Measurements from ENCODE around the gene SLC26A1.

Gene SLC26A1

GRCh38 chr4:962231-963208 lies 30.7 kb downstream of the SLC26A1 start:
- Histone ChIP-seq H3K4me1 (ENCODE audit: control insufficient read depth in 1 of 2, insufficient read depth in 2 of 2, low read length in 2 of 2) (no peaks in the 10 kb centered on the region), H3K27ac (ENCODE audit: low read depth, low read length) (no peak overlapping the region), H3K4me3 (ENCODE audit: low read depth in 1 of 2, low read length in 2 of 2) (no peak overlapping the region), H3K36me3 (ENCODE audit: control insufficient read depth in 1 of 2, insufficient read depth in 2 of 2, low read length in 2 of 2) (peaks cover 5 to 90% of the 10 kb centered on the region in 2 donors), H3K9me3 (ENCODE audit: control insufficient read depth in 1 of 2, low read length in 2 of 2) (no peaks in the 10 kb centered on the region), H3K9ac (ENCODE audit: low read depth in 1 of 2, low read length in 2 of 2) (no peak overlapping the region), H3K27me3 (ENCODE audit: control insufficient read depth in 1 of 2, insufficient read depth in 2 of 2, low read length in 2 of 2) (no peaks in the 10 kb centered on the region)

- Histone ChIP-seq H3K27me3 (ENCODE audit: control insufficient read depth in 1 of 2, insufficient read depth in 2 of 2, low read length in 2 of 2) (no peaks in the 10 kb centered on the region), H3K9me3 (ENCODE audit: control insufficient read depth in 1 of 2, low read length in 2 of 2) (no peaks in the 10 kb centered on the region), H3K36me3 (ENCODE audit: control insufficient read depth in 1 of 2, insufficient read depth in 2 of 2, low read length in 2 of 2) (peaks cover 5 to 88% of the 10 kb centered on the region in 2 donors), H3K27ac (ENCODE audit: low read depth, low read length) (no peak overlapping the region), H3K9ac (ENCODE audit: low read depth in 1 of 2, low read length in 2 of 2) (no peak overlapping the region), H3K4me1 (ENCODE audit: control insufficient read depth in 1 of 2, insufficient read depth in 2 of 2, low read length in 2 of 2) (no peaks in the 10 kb centered on the region), H3K4me3 (ENCODE audit: low read depth in 1 of 2, low read length in 2 of 2) (no peak overlapping the region)
These were observed 31.6 kb downstream of the SLC26A1 start for GRCh38 chr4:961351-962230.

GRCh38 chr4:960636-961350 lies 32.4 kb downstream of the SLC26A1 start:
- Histone ChIP-seq H3K9me3 (ENCODE audit: control insufficient read depth in 1 of 2, low read length in 2 of 2) (no peaks in the 10 kb centered on the region), H3K4me1 (ENCODE audit: control insufficient read depth in 1 of 2, insufficient read depth in 2 of 2, low read length in 2 of 2) (no peaks in the 10 kb centered on the region), H3K9ac (ENCODE audit: low read depth in 1 of 2, low read length in 2 of 2) (no peak overlapping the region), H3K27me3 (ENCODE audit: control insufficient read depth in 1 of 2, insufficient read depth in 2 of 2, low read length in 2 of 2) (no peaks in the 10 kb centered on the region), H3K36me3 (ENCODE audit: control insufficient read depth in 1 of 2, insufficient read depth in 2 of 2, low read length in 2 of 2) (peaks cover 5 to 80% of the 10 kb centered on the region in 2 donors), H3K27ac (ENCODE audit: low read depth, low read length) (no peak overlapping the region), H3K4me3 (ENCODE audit: low read depth in 1 of 2, low read length in 2 of 2) (no peak overlapping the region)

- H3K4me3 ChIP-seq (ENCODE audit: low read depth in 1 of 2, low read length in 2 of 2), result no peak overlapping the region
- H3K27ac ChIP-seq (ENCODE audit: low read depth, low read length), result no peak overlapping the region
- no peaks in the 10 kb centered on the region for H3K27me3 ChIP-seq (ENCODE audit: control insufficient read depth in 1 of 2, insufficient read depth in 2 of 2, low read length in 2 of 2)
- H3K9me3 ChIP-seq (ENCODE audit: control insufficient read depth in 1 of 2, low read length in 2 of 2), result no peaks in the 10 kb centered on the region
- H3K4me1 ChIP-seq (ENCODE audit: control insufficient read depth in 1 of 2, insufficient read depth in 2 of 2, low read length in 2 of 2), result no peaks in the 10 kb centered on the region
- H3K36me3 ChIP-seq (ENCODE audit: control insufficient read depth in 1 of 2, insufficient read depth in 2 of 2, low read length in 2 of 2), result peaks cover 5 to 74% of the 10 kb centered on the region in 2 donors
- H3K9ac ChIP-seq (ENCODE audit: low read depth in 1 of 2, low read length in 2 of 2), result no peak overlapping the region
These were observed 33.0 kb downstream of the SLC26A1 start for GRCh38 chr4:960140-960635.

DNA sequence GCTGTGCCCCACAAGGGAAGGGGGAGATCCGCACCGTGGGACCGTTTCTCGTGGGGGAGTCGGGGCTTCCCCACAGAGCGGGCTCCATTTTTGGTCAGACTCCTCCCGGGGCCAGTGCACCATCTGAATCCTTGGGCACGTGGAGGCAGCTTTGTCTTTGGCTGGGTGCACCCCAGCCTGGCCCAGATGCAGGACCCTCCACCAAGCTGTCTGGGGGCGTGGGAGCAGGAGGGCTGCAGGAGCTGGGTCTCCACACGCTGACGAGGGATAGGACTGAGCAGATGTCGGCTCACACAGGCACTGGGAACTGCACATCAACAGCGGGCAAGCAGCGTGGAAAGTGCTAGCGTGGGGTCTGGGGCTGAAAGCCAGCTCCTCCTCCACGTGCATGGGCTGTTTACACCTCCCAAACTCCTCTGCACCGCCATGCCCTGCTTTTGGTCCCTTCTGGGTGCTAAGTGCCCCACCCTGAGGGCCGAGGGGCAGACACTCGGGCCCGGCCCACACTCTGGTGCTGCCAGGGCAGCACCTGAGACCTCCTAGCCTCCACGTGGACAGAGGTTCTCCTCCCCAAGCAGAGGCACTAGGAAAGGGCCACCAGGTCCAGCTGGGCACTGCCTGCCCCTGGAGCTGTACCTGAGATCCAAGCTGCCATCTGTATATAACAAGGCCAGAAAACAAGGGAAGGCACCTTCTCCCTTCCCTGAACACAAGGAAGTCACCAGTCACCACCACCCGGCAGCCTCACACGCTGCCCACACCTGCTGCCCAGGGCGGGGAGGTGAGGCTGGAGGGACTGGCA lies 33.7 kb downstream of the SLC26A1 start:
- peaks cover 2 to 70% of the 10 kb centered on the region in 2 donors for H3K36me3 ChIP-seq (ENCODE audit: control insufficient read depth in 1 of 2, insufficient read depth in 2 of 2, low read length in 2 of 2)
- H3K27me3 ChIP-seq (ENCODE audit: control insufficient read depth in 1 of 2, insufficient read depth in 2 of 2, low read length in 2 of 2), result no peaks in the 10 kb centered on the region
- no peaks in the 10 kb centered on the region for H3K4me1 ChIP-seq (ENCODE audit: control insufficient read depth in 1 of 2, insufficient read depth in 2 of 2, low read length in 2 of 2)
- H3K27ac ChIP-seq (ENCODE audit: low read depth, low read length), result no peak overlapping the region
- no peak overlapping the region for H3K4me3 ChIP-seq (ENCODE audit: low read depth in 1 of 2, low read length in 2 of 2)
- no peak overlapping the region for H3K9ac ChIP-seq (ENCODE audit: low read depth in 1 of 2, low read length in 2 of 2)
- H3K9me3 ChIP-seq (ENCODE audit: control insufficient read depth in 1 of 2, low read length in 2 of 2), result no peaks in the 10 kb centered on the region

- H3K9ac ChIP-seq (ENCODE audit: low read depth in 1 of 2, low read length in 2 of 2), result no peak overlapping the region
These were observed 34.4 kb downstream of the SLC26A1 start for GRCh38 chr4:958696-959337.

GRCh38 chr4:958314-958665 lies 34.9 kb downstream of the SLC26A1 start:
- Histone ChIP-seq H3K9me3 (ENCODE audit: control insufficient read depth in 1 of 2, low read length in 2 of 2) (no peaks in the 10 kb centered on the region), H3K36me3 (ENCODE audit: control insufficient read depth in 1 of 2, insufficient read depth in 2 of 2, low read length in 2 of 2) (peaks cover 0 to 59% of the 10 kb centered on the region in 2 donors)

More at GRCh38 chr4:958696-959337, 34.4 kb downstream of the SLC26A1 start:
- H3K4me1 ChIP-seq (ENCODE audit: control insufficient read depth in 1 of 2, insufficient read depth in 2 of 2, low read length in 2 of 2), result no peaks in the 10 kb centered on the region
- peaks cover 0 to 64% of the 10 kb centered on the region in 2 donors for H3K36me3 ChIP-seq (ENCODE audit: control insufficient read depth in 1 of 2, insufficient read depth in 2 of 2, low read length in 2 of 2)
- H3K9me3 ChIP-seq (ENCODE audit: control insufficient read depth in 1 of 2, low read length in 2 of 2), result no peaks in the 10 kb centered on the region
- H3K4me3 ChIP-seq (ENCODE audit: low read depth in 1 of 2, low read length in 2 of 2), result no peak overlapping the region
- no peak overlapping the region for H3K27ac ChIP-seq (ENCODE audit: low read depth, low read length)
- no peaks in the 10 kb centered on the region for H3K27me3 ChIP-seq (ENCODE audit: control insufficient read depth in 1 of 2, insufficient read depth in 2 of 2, low read length in 2 of 2)

GRCh38 chr4:957581-958313 lies 35.5 kb downstream of the SLC26A1 start:
- Histone ChIP-seq H3K9me3 (ENCODE audit: control insufficient read depth in 1 of 2, low read length in 2 of 2) (no peaks in the 10 kb centered on the region), H3K4me1 (ENCODE audit: control insufficient read depth in 1 of 2, insufficient read depth in 2 of 2, low read length in 2 of 2) (no peaks in the 10 kb centered on the region), H3K9ac (ENCODE audit: low read depth in 1 of 2, low read length in 2 of 2) (no peak overlapping the region), H3K4me3 (ENCODE audit: low read depth in 1 of 2, low read length in 2 of 2) (no peak overlapping the region), H3K27me3 (ENCODE audit: control insufficient read depth in 1 of 2, insufficient read depth in 2 of 2, low read length in 2 of 2) (no peaks in the 10 kb centered on the region), H3K27ac (ENCODE audit: low read depth, low read length) (no peak overlapping the region), H3K36me3 (ENCODE audit: control insufficient read depth in 1 of 2, insufficient read depth in 2 of 2, low read length in 2 of 2) (peaks cover 0 to 53% of the 10 kb centered on the region in 2 donors)

More at GRCh38 chr4:958314-958665, 34.9 kb downstream of the SLC26A1 start:
- H3K4me1 ChIP-seq (ENCODE audit: control insufficient read depth in 1 of 2, insufficient read depth in 2 of 2, low read length in 2 of 2), result no peaks in the 10 kb centered on the region
- no peaks in the 10 kb centered on the region for H3K27me3 ChIP-seq (ENCODE audit: control insufficient read depth in 1 of 2, insufficient read depth in 2 of 2, low read length in 2 of 2)
- H3K27ac ChIP-seq (ENCODE audit: low read depth, low read length), result no peak overlapping the region
- no peak overlapping the region for H3K9ac ChIP-seq (ENCODE audit: low read depth in 1 of 2, low read length in 2 of 2)
- no peak overlapping the region for H3K4me3 ChIP-seq (ENCODE audit: low read depth in 1 of 2, low read length in 2 of 2)

All from duodenal mucosa (tissue), 2 donors.